MM.1S (cell line): ENCODE data around the gene PHLDA1.

Experiments used
- DNase-seq: peaks from one replicate; pipeline ENCODE4 v3.0.0-alpha.2; 2015
- H2AFZ ChIP-seq: fragments of 300-600 bp; sonication (generic); 2 replicates; pipeline ENCODE4 v1.6.0; 2016; ENCODE audit warnings: antibody characterized with exemption, low read length
- H3F3A ChIP-seq: fragments of 300-600 bp; sonication (generic); 2 replicates; pipeline ENCODE4 v1.6.1; 2016; ENCODE audit warnings: mild to moderate bottlenecking, antibody characterized with exemption, low read length, moderate library complexity, mixed read lengths; ENCODE audit not compliant: insufficient read depth
- H3K27ac ChIP-seq: fragments of 300-600 bp; sonication (generic); 2 replicates; pipeline ENCODE4 v1.5.1; 2016; ENCODE audit warnings: mild to moderate bottlenecking, low read length
- H3K27me3 ChIP-seq: fragments of 300-600 bp; sonication (generic); replicated peaks from 2 replicates; pipeline ENCODE4 v1.6.0; 2016; ENCODE audit warnings: low read length; ENCODE audit not compliant: insufficient read depth
- H3K36me3 ChIP-seq: fragments of 300-600 bp; sonication (generic); replicated peaks from 2 replicates; pipeline ENCODE4 v1.6.1; 2016; ENCODE audit warnings: mild to moderate bottlenecking, low read length, mixed read lengths; ENCODE audit not compliant: insufficient read depth
- H3K4me1 ChIP-seq: fragments of 300-600 bp; sonication (generic); 2 replicates; pipeline ENCODE4 v1.6.1; 2016; ENCODE audit warnings: low read length, mixed read lengths
- H3K4me2 ChIP-seq: fragments of 300-600 bp; sonication (generic); 2 replicates; pipeline ENCODE4 v1.6.0; 2016; ENCODE audit warnings: low read depth, low read length
- H3K4me3 ChIP-seq: fragments of 300-600 bp; sonication (generic); 2 replicates; pipeline ENCODE4 v1.5.1; 2016; ENCODE audit warnings: low read length, mixed read lengths
- H3K79me2 ChIP-seq: fragments of 300-600 bp; sonication (generic); 2 replicates; pipeline ENCODE4 v1.6.1; 2016; ENCODE audit warnings: mixed run types, low read length, mixed read lengths
- H3K9ac ChIP-seq: fragments of 300-600 bp; sonication (generic); 2 replicates; pipeline ENCODE4 v1.6.1; 2016; ENCODE audit warnings: low read length, mixed read lengths
- H3K9me2 ChIP-seq: fragments of 300-600 bp; sonication (generic); replicated peaks from 2 replicates; pipeline ENCODE4 v1.6.1; 2016; ENCODE audit warnings: mild to moderate bottlenecking, low read length, mixed read lengths; ENCODE audit not compliant: insufficient read depth
- H3K9me3 ChIP-seq: fragments of 300-600 bp; sonication (generic); replicated peaks from 2 replicates; pipeline ENCODE4 v1.6.1; 2016; ENCODE audit warnings: mild to moderate bottlenecking, low read length, mixed read lengths; ENCODE audit not compliant: insufficient read depth
- H4K20me1 ChIP-seq: fragments of 300-600 bp; sonication (generic); 2 replicates; pipeline ENCODE4 v1.6.1; 2016; ENCODE audit warnings: mild to moderate bottlenecking, low read length, moderate library complexity, mixed read lengths; ENCODE audit not compliant: insufficient read depth
- CTCF ChIP-seq: fragments of 300-600 bp; sonication (generic); IDR thresholded peaks from 2 replicates; pipeline ENCODE4 v1.5.1; 2016; ENCODE audit warnings: antibody characterized with exemption, low read length, mixed read lengths
- EZH2 ChIP-seq: fragments of 300-600 bp; sonication (generic); optimal IDR thresholded peaks from 2 replicates; pipeline ENCODE3; 2017; ENCODE audit warnings: low read depth, mild to moderate bottlenecking, antibody characterized with exemption, low read length, mixed read lengths
- EZH2phosphoT487 ChIP-seq: fragments of 300-600 bp; sonication (generic); IDR thresholded peaks from 2 replicates; pipeline ENCODE4 v1.6.1; 2018; ENCODE audit warnings: antibody characterized with exemption, low read length

Gene PHLDA1

GRCh38 chr12:76078748-76079147 lies 47.2 kb upstream of the PHLDA1 start:
- no peaks in the 10 kb centered on the region for H3F3A ChIP-seq
- no peak overlapping the region for H2AFZ ChIP-seq
- H3K9ac ChIP-seq = no peak overlapping the region
- peaks cover 100% of the 10 kb centered on the region for H3K79me2 ChIP-seq
- DNase-seq = no peak
- H3K27ac ChIP-seq = no peak overlapping the region
- peaks cover 3% of the 10 kb centered on the region for H3K36me3 ChIP-seq
- no peak overlapping the region for H3K4me3 ChIP-seq
- H3K4me2 ChIP-seq = no peak overlapping the region
- no peaks in the 10 kb centered on the region for H3K27me3 ChIP-seq
- H3K9me2 ChIP-seq = no peaks in the 10 kb centered on the region
- TF ChIP-seq CTCF = no peak
- TF ChIP-seq EZH2 = no peak
- TF ChIP-seq EZH2phosphoT487 = no peak
- H3K9me3 ChIP-seq = no peaks in the 10 kb centered on the region
- peaks cover 15% of the 10 kb centered on the region for H3K4me1 ChIP-seq
- peaks cover 91% of the 10 kb centered on the region for H4K20me1 ChIP-seq

GRCh38 chr12:76075448-76075847 lies 43.9 kb upstream of the PHLDA1 start:
- TF ChIP-seq CTCF (no peak), EZH2 (no peak), EZH2phosphoT487 (no peak)
- H4K20me1 ChIP-seq = peaks cover 93% of the 10 kb centered on the region
- peaks cover 100% of the 10 kb centered on the region for H3K79me2 ChIP-seq
- no peaks in the 10 kb centered on the region for H3K9me2 ChIP-seq
- no peak overlapping the region for H3K4me3 ChIP-seq
- H3K4me1 ChIP-seq = no peaks in the 10 kb centered on the region; the same call in 1 of the 2 replicates
- H3K4me2 ChIP-seq = no peak overlapping the region
- no peak overlapping the region for H2AFZ ChIP-seq
- peaks cover 12% of the 10 kb centered on the region for H3K36me3 ChIP-seq
- no peak overlapping the region for H3K9ac ChIP-seq
- H3F3A ChIP-seq = no peaks in the 10 kb centered on the region
- no peak for DNase-seq
- H3K27ac ChIP-seq = no peak overlapping the region
- H3K27me3 ChIP-seq = no peaks in the 10 kb centered on the region
- no peaks in the 10 kb centered on the region for H3K9me3 ChIP-seq

- Histone ChIP-seq H4K20me1 (peaks cover 87% of the 10 kb centered on the region), H3K4me1 (no peaks in the 10 kb centered on the region; the same call in 1 of the 2 replicates), H3K9me3 (no peaks in the 10 kb centered on the region), H3K9ac (no peak overlapping the region), H3K36me3 (peaks cover 12% of the 10 kb centered on the region), H3K27me3 (no peaks in the 10 kb centered on the region), H3K27ac (no peak overlapping the region), H3K4me3 (no peak overlapping the region), H3K4me2 (no peak overlapping the region), H3F3A (no peaks in the 10 kb centered on the region), H3K9me2 (no peaks in the 10 kb centered on the region), H3K79me2 (peaks cover 100% of the 10 kb centered on the region), H2AFZ (no peak overlapping the region)
- DNase-seq = no peak
- TF ChIP-seq EZH2phosphoT487 (no peak), EZH2 (no peak), CTCF (no peak)
Measured at GRCh38 chr12:76074701-76075336, 43.2 kb upstream of the PHLDA1 start.
